ENCODE results near the gene F13B. TPM values are rescaled to one million over a fixed set of nuclear protein-coding genes. Genes with fewer than 3 reads are reported as not detected.
"Not testable (repeated sequence)": the region's sequence is repeated elsewhere in the genome, so short reads cannot be mapped to it uniquely, and the experiment has no call there.

Gene F13B
- total and polyA plus RNA-seq, 4 donors, result not detected

GRCh38 chr1:197008861-197009260, 58.2 kb downstream of the F13B start:
- no peak for DNase-seq
- Histone ChIP-seq H3K9me3 (ENCODE audit: control insufficient read depth, low read length) (no peaks in the 10 kb centered on the region), H3K27me3 (ENCODE audit: control insufficient read depth in 1 of 2, insufficient read depth in 2 of 2, low read length in 1 of 2) (no peaks in the 10 kb centered on the region), H3K36me3 (ENCODE audit: control insufficient read depth in 1 of 2, insufficient read depth in 2 of 2, low read length in 1 of 2) (no peaks in the 10 kb centered on the region), H3K27ac (ENCODE audit: low read depth in 1 of 2, low read length in 2 of 2) (no peak overlapping the region), H3K4me3 (ENCODE audit: low read length in 2 of 2) (no peak overlapping the region), H3K4me1 (ENCODE audit: control insufficient read depth in 1 of 2, insufficient read depth in 2 of 2, low read length in 2 of 2) (no peaks in the 10 kb centered on the region)
- WGBS, 2 donors, result 88 to 92% methylated on average over 6 of the region's 6 CpGs
- intact Hi-C loops (cut with DNase I), result no loop called here
- no peak for ATAC-seq (ENCODE audit: low FRiP score)

GRCh38 chr1:197003132-197003531, 63.9 kb downstream of the F13B start:
- WGBS, 2 donors, result 77 to 79% methylated on average over 2 of the region's 2 CpGs
- Histone ChIP-seq H3K9me3 (ENCODE audit: control insufficient read depth, low read length) (no peaks in the 10 kb centered on the region), H3K4me1 (ENCODE audit: control insufficient read depth in 1 of 2, insufficient read depth in 2 of 2, low read length in 2 of 2) (no peaks in the 10 kb centered on the region), H3K27me3 (ENCODE audit: control insufficient read depth in 1 of 2, insufficient read depth in 2 of 2, low read length in 1 of 2) (no peaks in the 10 kb centered on the region), H3K36me3 (ENCODE audit: control insufficient read depth in 1 of 2, insufficient read depth in 2 of 2, low read length in 1 of 2) (no peaks in the 10 kb centered on the region), H3K27ac (ENCODE audit: low read depth in 1 of 2, low read length in 2 of 2) (no peak overlapping the region), H3K4me3 (ENCODE audit: low read length in 2 of 2) (no peak overlapping the region)
- ATAC-seq (ENCODE audit: low FRiP score) (no peak), DNase-seq (no peak)
- intact Hi-C loops (cut with DNase I), result no loop called here

GRCh38 chr1:197001828-197002227, 65.2 kb downstream of the F13B start:
- H3K36me3 ChIP-seq (ENCODE audit: control insufficient read depth in 1 of 2, insufficient read depth in 2 of 2, low read length in 1 of 2), result no peaks in the 10 kb centered on the region
- no peak for ATAC-seq (ENCODE audit: low FRiP score)
- no peak overlapping the region for H3K27ac ChIP-seq (ENCODE audit: low read depth in 1 of 2, low read length in 2 of 2)
- WGBS, 2 donors, result 65 to 72% methylated on average over 2 of the region's 2 CpGs
- intact Hi-C loops (cut with DNase I), result no loop called here
- H3K27me3 ChIP-seq (ENCODE audit: control insufficient read depth in 1 of 2, insufficient read depth in 2 of 2, low read length in 1 of 2), result no peaks in the 10 kb centered on the region
- no peak for DNase-seq
- H3K4me1 ChIP-seq (ENCODE audit: control insufficient read depth in 1 of 2, insufficient read depth in 2 of 2, low read length in 2 of 2), result no peaks in the 10 kb centered on the region
- H3K4me3 ChIP-seq (ENCODE audit: low read length in 2 of 2), result no peak overlapping the region
- no peaks in the 10 kb centered on the region for H3K9me3 ChIP-seq (ENCODE audit: control insufficient read depth, low read length)

GRCh38 chr1:196997423-196997822, 69.6 kb downstream of the F13B start:
- no peaks in the 10 kb centered on the region for H3K27me3 ChIP-seq (ENCODE audit: control insufficient read depth in 1 of 2, insufficient read depth in 2 of 2, low read length in 1 of 2)
- DNase-seq (no peak), ATAC-seq (ENCODE audit: low FRiP score) (no peak)
- 67 to 70% methylated on average over 1 of the region's 1 CpG for WGBS, 2 donors
- no peak overlapping the region for H3K4me3 ChIP-seq (ENCODE audit: low read length in 2 of 2)
- intact Hi-C loops (cut with DNase I), result no loop called here
- H3K36me3 ChIP-seq (ENCODE audit: control insufficient read depth in 1 of 2, insufficient read depth in 2 of 2, low read length in 1 of 2), result no peaks in the 10 kb centered on the region
- no peak overlapping the region for H3K27ac ChIP-seq (ENCODE audit: low read depth in 1 of 2, low read length in 2 of 2)
- H3K4me1 ChIP-seq (ENCODE audit: control insufficient read depth in 1 of 2, insufficient read depth in 2 of 2, low read length in 2 of 2), result no peaks in the 10 kb centered on the region
- no peaks in the 10 kb centered on the region for H3K9me3 ChIP-seq (ENCODE audit: control insufficient read depth, low read length)

- intact Hi-C loops (cut with DNase I), result no loop called here
- H3K9me3 ChIP-seq (ENCODE audit: control insufficient read depth, low read length), result no peaks in the 10 kb centered on the region
- H3K36me3 ChIP-seq (ENCODE audit: control insufficient read depth in 1 of 2, insufficient read depth in 2 of 2, low read length in 1 of 2), result no peaks in the 10 kb centered on the region
- no peak overlapping the region for H3K27ac ChIP-seq (ENCODE audit: low read depth in 1 of 2, low read length in 2 of 2)
- DNase-seq, result no peak
- no peak overlapping the region for H3K4me3 ChIP-seq (ENCODE audit: low read length in 2 of 2)
- WGBS, 2 donors, result 44 to 47% methylated on average over 2 of the region's 2 CpGs
- H3K4me1 ChIP-seq (ENCODE audit: control insufficient read depth in 1 of 2, insufficient read depth in 2 of 2, low read length in 2 of 2), result no peaks in the 10 kb centered on the region
- no peak for ATAC-seq (ENCODE audit: low FRiP score)
- H3K27me3 ChIP-seq (ENCODE audit: control insufficient read depth in 1 of 2, insufficient read depth in 2 of 2, low read length in 1 of 2), result no peaks in the 10 kb centered on the region
These were observed 73.1 kb downstream of the F13B start for GRCh38 chr1:196993916-196994315.

- ATAC-seq (ENCODE audit: low FRiP score); H3K27ac ChIP-seq (ENCODE audit: low read depth in 1 of 2, low read length in 2 of 2); H3K9me3 ChIP-seq (ENCODE audit: control insufficient read depth, low read length); H3K4me3 ChIP-seq (ENCODE audit: low read length in 2 of 2); DNase-seq; intact Hi-C loops (cut with DNase I); H3K4me1 ChIP-seq (ENCODE audit: control insufficient read depth in 1 of 2, insufficient read depth in 2 of 2, low read length in 2 of 2); H3K36me3 ChIP-seq (ENCODE audit: control insufficient read depth in 1 of 2, insufficient read depth in 2 of 2, low read length in 1 of 2); H3K27me3 ChIP-seq (ENCODE audit: control insufficient read depth in 1 of 2, insufficient read depth in 2 of 2, low read length in 1 of 2): not testable (repeated sequence)
- 65 to 67% methylated on average over 11 of the region's 11 CpGs for WGBS, 2 donors
These were observed 75.0 kb downstream of the F13B start for GRCh38 chr1:196991919-196992651.

Other genes starting within 250 kb of the F13B start
- 1 to 10 TPM; 1.7 to 1.9 TPM for gene CFHR1, start 247.5 kb downstream of the F13B start, total RNA-seq
- gene CFHR1, start 247.5 kb downstream of the F13B start, polyA plus RNA-seq, result 1 to 10 TPM in 1 of 2 donors, under 1 TPM in 1; 0.10 to 1.8 TPM
- gene CFHR4, start 179.2 kb downstream of the F13B start, total RNA-seq, result not detected
- gene CFHR4, start 179.2 kb downstream of the F13B start, polyA plus RNA-seq, result not detected
- gene CFHR2, start 123.5 kb downstream of the F13B start, total RNA-seq, result not detected
- not detected for gene CFHR2, start 123.5 kb downstream of the F13B start, polyA plus RNA-seq
- not detected for gene CFHR5, start 89.7 kb downstream of the F13B start, total RNA-seq
- gene CFHR5, start 89.7 kb downstream of the F13B start, polyA plus RNA-seq, result not detected
- gene ASPM, start 79.4 kb upstream of the F13B start, total RNA-seq, result 1 to 10 TPM in 1 of 2 donors, under 1 TPM in 1; 0.42 to 1.6 TPM
- under 1 TPM; 0.15 to 0.25 TPM for gene ASPM, start 79.4 kb upstream of the F13B start, polyA plus RNA-seq
- 10 to 100 TPM; 16.3 to 17.4 TPM for gene ZBTB41, start 134.0 kb upstream of the F13B start, total RNA-seq
- 1 to 10 TPM; 4.6 to 5.8 TPM for gene ZBTB41, start 134.0 kb upstream of the F13B start, polyA plus RNA-seq
- under 1 TPM; 0.15 to 0.16 TPM for gene CRB1, start 201.0 kb upstream of the F13B start, total RNA-seq
- under 1 TPM in 1 of 2 donors, not detected in 1; under 0.01 TPM for gene CRB1, start 201.0 kb upstream of the F13B start, polyA plus RNA-seq

Measured in aorta (tissue), 5 donors.